Measurements from ENCODE around the gene UTY. TPM values are rescaled to one million over a fixed set of nuclear protein-coding genes. Genes with fewer than 3 reads are reported as not detected.

Gene UTY
- total RNA-seq (not detected), polyA plus RNA-seq (9.4 TPM)
- long read RNA-seq, donor 1: 0 reads
- long read RNA-seq, donor 2: 0 reads
- long read RNA-seq, donor 3, partial matches to known transcripts: 8 of 8 reads
- long read RNA-seq, donor 3, other reads (novel, unspliced or antisense): 0 of 8 reads
- long read RNA-seq, donor 4: 0 reads
- long read RNA-seq, donor 5: 0 reads
- long read RNA-seq, donor 6, full-length matches to known transcripts: 1 of 1 reads
- long read RNA-seq, donor 6, partial matches to known transcripts: 0 of 1 reads
- long read RNA-seq, donor 6, other reads (novel, unspliced or antisense): 0 of 1 reads
- long read RNA-seq, donor 7, full-length matches to known transcripts: 1 of 1 reads
- long read RNA-seq, donor 7, partial matches to known transcripts: 0 of 1 reads
- long read RNA-seq, donor 7, other reads (novel, unspliced or antisense): 0 of 1 reads
- long read RNA-seq, donor 8: 0 reads
- long read RNA-seq, donor 9: 0 reads
- long read RNA-seq, donor 10: 0 reads

GRCh38 chrY:13479828-13480227, at the start of gene UTY:
TSS of gene UTY (minus strand) at chrY:13480033. CDS start at chrY:13479665, 368 bp downstream.
- 0% methylated on average over 18 of the region's 18 CpGs for WGBS
- Histone ChIP-seq H3K4me1 (ENCODE audit: control insufficient read depth in 2 of 2, insufficient read depth in 2 of 2, low read length in 2 of 2) (no peaks in the 10 kb centered on the region), H3K4me3 (ENCODE audit: low read length in 2 of 2) (peak within 1 kb of the TSS in 1 of 2 donors; percentile 77), H3K27me3 (ENCODE audit: control insufficient read depth in 2 of 2, insufficient read depth in 1 of 2, low read length in 1 of 2) (no peaks in the 10 kb centered on the region), H3K27ac (ENCODE audit: low read depth in 1 of 2, low read length in 1 of 2) (peak within 1 kb of the TSS in 1 of 2 donors; percentile 97), H3K36me3 (ENCODE audit: control insufficient read depth in 2 of 2, insufficient read depth in 2 of 2, low read length in 1 of 2) (no peaks in the 10 kb centered on the region), H3K9me3 (ENCODE audit: control insufficient read depth in 2 of 2, insufficient read depth in 1 of 2, low read length in 1 of 2) (no peaks in the 10 kb centered on the region)
- DNase-seq (ENCODE audit: low read depth in 6 of 9, low spot score in 9 of 9): peak in 4 of 9 donors; percentile 61 to 81 (median 77)

- WGBS: 84% methylated on average over 1 of the region's 1 CpG
- H3K4me3 ChIP-seq (ENCODE audit: low read length in 2 of 2): no peak overlapping the region
Observed at GRCh38 chrY:13520474-13520873, 40.6 kb upstream of the UTY start.

GRCh38 chrY:13501215-13501614, 21.4 kb upstream of the UTY start:
- Histone ChIP-seq H3K4me1 (ENCODE audit: control insufficient read depth in 2 of 2, insufficient read depth in 2 of 2, low read length in 2 of 2) (no peaks in the 10 kb centered on the region), H3K4me3 (ENCODE audit: low read length in 2 of 2) (no peak overlapping the region), H3K27ac (ENCODE audit: low read depth in 1 of 2, low read length in 1 of 2) (no peak overlapping the region), H3K27me3 (ENCODE audit: control insufficient read depth in 2 of 2, insufficient read depth in 1 of 2, low read length in 1 of 2) (no peaks in the 10 kb centered on the region), H3K36me3 (ENCODE audit: control insufficient read depth in 2 of 2, insufficient read depth in 2 of 2, low read length in 1 of 2) (no peaks in the 10 kb centered on the region), H3K9me3 (ENCODE audit: control insufficient read depth in 2 of 2, insufficient read depth in 1 of 2, low read length in 1 of 2) (no peaks in the 10 kb centered on the region)
- WGBS: 97% methylated on average over 1 of the region's 1 CpG
- no peak for DNase-seq (ENCODE audit: low read depth in 6 of 9, low spot score in 9 of 9)

More at GRCh38 chrY:13520474-13520873, 40.6 kb upstream of the UTY start:
- no peak for DNase-seq (ENCODE audit: low read depth in 6 of 9, low spot score in 9 of 9)
- Histone ChIP-seq H3K9me3 (ENCODE audit: control insufficient read depth in 2 of 2, insufficient read depth in 1 of 2, low read length in 1 of 2) (no peaks in the 10 kb centered on the region), H3K27ac (ENCODE audit: low read depth in 1 of 2, low read length in 1 of 2) (no peak overlapping the region), H3K36me3 (ENCODE audit: control insufficient read depth in 2 of 2, insufficient read depth in 2 of 2, low read length in 1 of 2) (no peaks in the 10 kb centered on the region), H3K27me3 (ENCODE audit: control insufficient read depth in 2 of 2, insufficient read depth in 1 of 2, low read length in 1 of 2) (no peaks in the 10 kb centered on the region), H3K4me1 (ENCODE audit: control insufficient read depth in 2 of 2, insufficient read depth in 2 of 2, low read length in 2 of 2) (no peaks in the 10 kb centered on the region)

- Histone ChIP-seq H3K4me3 (ENCODE audit: low read length in 2 of 2) (no peak overlapping the region), H3K9me3 (ENCODE audit: control insufficient read depth in 2 of 2, insufficient read depth in 1 of 2, low read length in 1 of 2) (no peaks in the 10 kb centered on the region), H3K27me3 (ENCODE audit: control insufficient read depth in 2 of 2, insufficient read depth in 1 of 2, low read length in 1 of 2) (no peaks in the 10 kb centered on the region), H3K4me1 (ENCODE audit: control insufficient read depth in 2 of 2, insufficient read depth in 2 of 2, low read length in 2 of 2) (peaks cover 0 to 4% of the 10 kb centered on the region in 2 donors), H3K27ac (ENCODE audit: low read depth in 1 of 2, low read length in 1 of 2) (no peak overlapping the region), H3K36me3 (ENCODE audit: control insufficient read depth in 2 of 2, insufficient read depth in 2 of 2, low read length in 1 of 2) (no peaks in the 10 kb centered on the region)
- DNase-seq (ENCODE audit: low read depth in 6 of 9, low spot score in 9 of 9): no peak
- WGBS: 94% methylated on average over 3 of the region's 3 CpGs
Observed at GRCh38 chrY:13493737-13494136, 13.9 kb upstream of the UTY start.

DNA sequence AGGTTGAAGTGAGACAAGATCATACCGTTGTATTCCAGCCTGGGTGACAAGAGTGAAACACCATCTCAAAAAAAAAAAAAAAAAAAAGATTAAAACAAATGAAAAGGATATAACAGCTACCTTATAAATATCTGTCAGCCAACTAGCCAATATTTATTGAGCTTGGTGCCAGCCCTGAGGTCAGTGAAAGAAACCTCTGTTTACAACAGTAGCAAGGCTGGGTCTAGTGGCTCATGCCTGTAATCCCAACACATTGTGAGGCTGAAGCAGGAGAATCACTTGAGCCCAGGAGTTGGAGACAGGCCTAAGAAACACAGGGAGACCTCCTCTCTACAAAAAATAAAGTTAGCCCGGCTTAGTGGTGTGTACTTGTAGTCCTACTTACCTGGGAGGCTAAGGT, 12.6 kb upstream of the UTY start:
- WGBS: 89% methylated on average over 2 of the region's 2 CpGs
- peaks cover 0 to 4% of the 10 kb centered on the region in 2 donors for H3K4me1 ChIP-seq (ENCODE audit: control insufficient read depth in 2 of 2, insufficient read depth in 2 of 2, low read length in 2 of 2)
- no peak overlapping the region for H3K4me3 ChIP-seq (ENCODE audit: low read length in 2 of 2)
- H3K27ac ChIP-seq (ENCODE audit: low read depth in 1 of 2, low read length in 1 of 2): no peak overlapping the region
- no peak for DNase-seq (ENCODE audit: low read depth in 6 of 9, low spot score in 9 of 9)
- no peaks in the 10 kb centered on the region for H3K27me3 ChIP-seq (ENCODE audit: control insufficient read depth in 2 of 2, insufficient read depth in 1 of 2, low read length in 1 of 2)
- no peaks in the 10 kb centered on the region for H3K36me3 ChIP-seq (ENCODE audit: control insufficient read depth in 2 of 2, insufficient read depth in 2 of 2, low read length in 1 of 2)
- no peaks in the 10 kb centered on the region for H3K9me3 ChIP-seq (ENCODE audit: control insufficient read depth in 2 of 2, insufficient read depth in 1 of 2, low read length in 1 of 2)

- no peak for DNase-seq (ENCODE audit: low read depth in 6 of 9, low spot score in 9 of 9)
- H3K4me1 ChIP-seq (ENCODE audit: control insufficient read depth in 2 of 2, insufficient read depth in 2 of 2, low read length in 2 of 2): peaks cover 0 to 4% of the 10 kb centered on the region in 2 donors
- no peak overlapping the region for H3K4me3 ChIP-seq (ENCODE audit: low read length in 2 of 2)
- H3K9me3 ChIP-seq (ENCODE audit: control insufficient read depth in 2 of 2, insufficient read depth in 1 of 2, low read length in 1 of 2): no peaks in the 10 kb centered on the region
- H3K36me3 ChIP-seq (ENCODE audit: control insufficient read depth in 2 of 2, insufficient read depth in 2 of 2, low read length in 1 of 2): no peaks in the 10 kb centered on the region
- WGBS: 0% methylated on average over 1 of the region's 1 CpG
- no peak overlapping the region for H3K27ac ChIP-seq (ENCODE audit: low read depth in 1 of 2, low read length in 1 of 2)
- H3K27me3 ChIP-seq (ENCODE audit: control insufficient read depth in 2 of 2, insufficient read depth in 1 of 2, low read length in 1 of 2): no peaks in the 10 kb centered on the region
Observed at GRCh38 chrY:13488738-13489137, 8.9 kb upstream of the UTY start.

DNA sequence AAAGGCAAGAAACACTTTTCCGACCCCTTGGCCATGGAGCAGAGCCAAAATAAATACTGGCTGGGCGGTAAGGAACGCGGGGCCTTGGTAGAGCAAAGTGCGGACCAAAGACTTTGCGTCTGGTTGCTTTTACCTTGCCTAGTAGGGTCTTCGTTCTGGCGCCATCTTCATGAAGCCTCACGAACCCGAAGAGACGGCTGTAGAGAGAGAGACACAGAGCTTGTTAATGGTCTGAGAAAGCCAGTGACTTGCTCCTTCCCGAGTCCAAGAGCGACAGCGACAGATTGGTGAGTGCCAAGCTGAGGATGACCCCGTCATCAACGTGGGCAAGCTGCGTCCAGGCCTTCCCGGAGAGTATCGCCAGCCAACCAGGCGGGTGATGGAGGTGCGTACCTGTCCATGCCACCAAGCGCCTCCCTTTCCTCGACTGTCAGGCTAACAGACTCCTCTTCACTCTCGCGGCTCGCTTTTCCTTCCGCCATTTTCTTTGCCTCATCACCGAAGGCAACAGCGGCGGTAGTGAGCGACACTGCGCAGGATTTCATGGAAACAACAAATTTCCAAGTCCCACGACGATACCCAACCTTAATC, 617 bp downstream of the UTY start:
- Histone ChIP-seq H3K4me1 (ENCODE audit: control insufficient read depth in 2 of 2, insufficient read depth in 2 of 2, low read length in 2 of 2) (no peaks in the 10 kb centered on the region), H3K36me3 (ENCODE audit: control insufficient read depth in 2 of 2, insufficient read depth in 2 of 2, low read length in 1 of 2) (no peaks in the 10 kb centered on the region), H3K27ac (ENCODE audit: low read depth in 1 of 2, low read length in 1 of 2) (peak overlapping the region in 1 of 2 donors; percentile 97), H3K4me3 (ENCODE audit: low read length in 2 of 2) (peak overlapping the region in 1 of 2 donors; percentile 77), H3K9me3 (ENCODE audit: control insufficient read depth in 2 of 2, insufficient read depth in 1 of 2, low read length in 1 of 2) (no peaks in the 10 kb centered on the region), H3K27me3 (ENCODE audit: control insufficient read depth in 2 of 2, insufficient read depth in 1 of 2, low read length in 1 of 2) (no peaks in the 10 kb centered on the region)
- peak in 5 of 9 donors; percentile 30 to 57 (median 55) for DNase-seq (ENCODE audit: low read depth in 6 of 9, low spot score in 9 of 9)
- under 1% methylated on average over 34 of the region's 34 CpGs for WGBS

DNA sequence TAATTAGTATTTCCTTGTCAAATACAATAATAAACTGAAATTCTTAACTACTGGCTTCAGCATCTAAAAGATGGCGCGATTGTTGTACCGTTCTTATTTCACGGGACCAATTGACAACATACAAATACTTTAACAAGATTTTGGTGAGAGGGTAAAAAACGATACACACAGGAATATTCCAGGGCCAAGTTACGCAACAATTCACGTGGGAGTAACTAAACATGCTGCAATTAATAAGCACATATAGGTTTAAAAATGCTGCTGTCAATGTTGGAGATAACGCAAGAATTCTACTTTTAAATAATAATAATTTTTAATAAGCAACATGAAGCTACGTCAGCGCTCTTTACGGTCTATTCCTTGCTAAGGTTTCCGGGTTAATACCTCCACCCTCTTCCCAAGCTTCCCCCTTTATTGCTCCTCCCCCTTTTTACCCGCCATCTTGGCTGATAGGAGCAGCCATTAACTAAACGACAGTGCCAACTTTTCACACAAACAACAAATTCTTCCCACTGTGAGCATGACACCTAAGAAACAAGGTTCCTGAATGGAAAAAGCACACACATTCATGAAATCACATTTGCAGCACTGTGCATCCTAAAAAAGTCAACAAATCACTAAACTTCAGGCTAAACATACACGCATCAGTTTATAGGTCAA, 1.6 kb downstream of the UTY start:
- H3K27me3 ChIP-seq (ENCODE audit: control insufficient read depth in 2 of 2, insufficient read depth in 1 of 2, low read length in 1 of 2): no peaks in the 10 kb centered on the region
- peak overlapping the region in 1 of 2 donors; percentile 77 for H3K4me3 ChIP-seq (ENCODE audit: low read length in 2 of 2)
- no peaks in the 10 kb centered on the region for H3K4me1 ChIP-seq (ENCODE audit: control insufficient read depth in 2 of 2, insufficient read depth in 2 of 2, low read length in 2 of 2)
- peak overlapping the region in 1 of 2 donors; percentile 97 for H3K27ac ChIP-seq (ENCODE audit: low read depth in 1 of 2, low read length in 1 of 2)
- H3K9me3 ChIP-seq (ENCODE audit: control insufficient read depth in 2 of 2, insufficient read depth in 1 of 2, low read length in 1 of 2): no peaks in the 10 kb centered on the region
- DNase-seq (ENCODE audit: low read depth in 6 of 9, low spot score in 9 of 9): peak in 5 of 9 donors; percentile 53 to 72 (median 68)
- WGBS: 2% methylated on average over 15 of the region's 15 CpGs
- H3K36me3 ChIP-seq (ENCODE audit: control insufficient read depth in 2 of 2, insufficient read depth in 2 of 2, low read length in 1 of 2): no peaks in the 10 kb centered on the region

- H3K36me3 ChIP-seq (ENCODE audit: control insufficient read depth in 2 of 2, insufficient read depth in 2 of 2, low read length in 1 of 2): peaks cover 0 to 3% of the 10 kb centered on the region in 2 donors
- H3K4me1 ChIP-seq (ENCODE audit: control insufficient read depth in 2 of 2, insufficient read depth in 2 of 2, low read length in 2 of 2): no peaks in the 10 kb centered on the region
- H3K27ac ChIP-seq (ENCODE audit: low read depth in 1 of 2, low read length in 1 of 2): no peak overlapping the region
- H3K4me3 ChIP-seq (ENCODE audit: low read length in 2 of 2): no peak overlapping the region
- no peaks in the 10 kb centered on the region for H3K27me3 ChIP-seq (ENCODE audit: control insufficient read depth in 2 of 2, insufficient read depth in 1 of 2, low read length in 1 of 2)
- 72% methylated on average over 2 of the region's 2 CpGs for WGBS
- H3K9me3 ChIP-seq (ENCODE audit: control insufficient read depth in 2 of 2, insufficient read depth in 1 of 2, low read length in 1 of 2): no peaks in the 10 kb centered on the region
- no peak for DNase-seq (ENCODE audit: low read depth in 6 of 9, low spot score in 9 of 9)
Observed at GRCh38 chrY:13474997-13475396, 4.8 kb downstream of the UTY start.

All from thymus (tissue), 14 donors.